B cell (primary cell): Measurements from ENCODE around the gene ASIC4. TPM values are rescaled to one million over a fixed set of nuclear protein-coding genes. Genes with fewer than 3 reads are reported as not detected.

Experiments
- ATAC-seq: fragments of 200-7000 bp; cut with Tn5 transposase; one replicate; pipeline ENCODE4 v1.10.0; 2021; ENCODE audit warnings: low read depth, mild to moderate bottlenecking, moderate number of reproducible peaks, moderate library complexity
- CTCF ChIA-PET: fragments of 350-600 bp; sonication (Branson Sonifier 250); formaldehyde crosslinking; loops from one replicate; lab custom pipeline; 2021; ENCODE audit warnings: antibody characterized with exemption, inconsistent platforms; lab: Charles Lee
- POLR2A ChIA-PET: fragments of 350-600 bp; sonication (Branson Sonifier 250); formaldehyde crosslinking; loops from one replicate; lab custom pipeline; 2021; ENCODE audit warnings: antibody characterized with exemption; lab: Charles Lee
- DNase-seq: peaks from one replicate; pipeline ENCODE4 v3.0.0; 2013
- H2AFZ ChIP-seq: 2 replicates; pipeline ENCODE4 v1.6.1; 2012; ENCODE audit warnings: mild to moderate bottlenecking, low read depth, low read length; ENCODE audit not compliant: insufficient read depth, poor library complexity, severe bottlenecking
- H3K27ac ChIP-seq, 2 donors: 1 replicate in 1 of 2; 2 replicates in 1 of 2; pipeline ENCODE4 v1.5.1; 2012 to 2013; ENCODE audit warnings: low read length in 2 of 2, mild to moderate bottlenecking in 2 of 2, moderate library complexity in 1 of 2
- H3K27me3 ChIP-seq, 4 experiments: fragments of 200-600 bp in 1 of 4; sonication (generic) in 1 of 4; replicated peaks in 1 of 4; 1 replicate in 2 of 4; 2 replicates in 2 of 4; pipeline versions ENCODE4 v1.6.1 to v1.7.0; 2013 to 2016; ENCODE audit warnings: low read length in 3 of 4, mild to moderate bottlenecking in 2 of 4, mixed read lengths in 1 of 4, moderate library complexity in 1 of 4; ENCODE audit not compliant: insufficient read depth in 4 of 4, control insufficient read depth in 3 of 4; ENCODE audit errors: control extremely low read depth in 1 of 4
- H3K36me3 ChIP-seq, 2 experiments: replicated peaks in 1 of 2; 1 replicate in 1 of 2; 2 replicates in 1 of 2; pipeline versions ENCODE4 v1.6.1 to v1.7.1; 2013; ENCODE audit warnings: low read length in 1 of 2; ENCODE audit not compliant: insufficient read depth in 2 of 2, control insufficient read depth in 1 of 2; ENCODE audit errors: control extremely low read depth in 1 of 2, extremely low read depth in 1 of 2
- H3K4me1 ChIP-seq, 2 donors: fragments of 200-600 bp in 1 of 2; sonication (generic) in 1 of 2; 1 replicate in 1 of 2; 2 replicates in 1 of 2; pipeline versions ENCODE4 v1.5.1 to v1.6.1; 2013 to 2017; ENCODE audit warnings: low read length in 2 of 2; ENCODE audit not compliant: control insufficient read depth in 2 of 2, insufficient read depth in 2 of 2
- H3K4me2 ChIP-seq: replicated peaks from 2 replicates; pipeline ENCODE3; 2012; ENCODE audit warnings: mild to moderate bottlenecking, low read depth, low read length; ENCODE audit not compliant: poor library complexity, severe bottlenecking
- H3K4me3 ChIP-seq, 5 experiments: fragments of 200-600 bp in 1 of 5; sonication (generic) in 1 of 5; 1 replicate in 3 of 5; 2 replicates in 2 of 5; pipeline versions ENCODE4 v1.5.1 to v1.7.0; 2011 to 2016; ENCODE audit warnings: low read length in 4 of 5, mild to moderate bottlenecking in 4 of 5, low read depth in 2 of 5, control low read depth in 1 of 5, moderate library complexity in 1 of 5; ENCODE audit not compliant: insufficient read depth in 1 of 5; ENCODE audit errors: control extremely low read depth in 1 of 5, extremely low read depth in 1 of 5
- H3K79me2 ChIP-seq: fragments of 200-600 bp; sonication (generic); one replicate; pipeline ENCODE4 v1.6.0; 2016; ENCODE audit warnings: low read length; ENCODE audit not compliant: control insufficient read depth, insufficient read depth
- H3K9ac ChIP-seq: fragments of 200-600 bp; sonication (generic); 2 replicates; pipeline ENCODE4 v1.6.1; 2017; ENCODE audit warnings: mild to moderate bottlenecking, low read length, moderate library complexity
- H3K9me3 ChIP-seq, 3 donors: one replicate each; pipeline versions ENCODE4 v1.6.1 to v1.7.1; 2013; ENCODE audit warnings: low read length in 2 of 3; ENCODE audit not compliant: control insufficient read depth in 2 of 3, insufficient read depth in 1 of 3; ENCODE audit errors: control extremely low read depth in 1 of 3
- H4K20me1 ChIP-seq: 2 replicates; pipeline ENCODE4 v1.6.0; 2012; ENCODE audit warnings: mild to moderate bottlenecking, low read length; ENCODE audit not compliant: insufficient read depth, control insufficient read depth, poor library complexity, severe bottlenecking
- H3K27ac Mint-ChIP-seq: one replicate; pipeline ENCODE4 v1.8.0; 2021; ENCODE audit warnings: mixed read lengths
- H3K27me3 Mint-ChIP-seq: one replicate; pipeline ENCODE4 v1.8.0; 2021; ENCODE audit warnings: mixed read lengths
- H3K4me1 Mint-ChIP-seq: one replicate; pipeline ENCODE4 v1.8.0; 2021; ENCODE audit warnings: mixed read lengths
- H3K4me3 Mint-ChIP-seq: one replicate; pipeline ENCODE4 v1.8.0; 2021; ENCODE audit warnings: mixed read lengths
- H3K9me3 Mint-ChIP-seq: one replicate; pipeline ENCODE4 v1.8.0; 2022; ENCODE audit warnings: mixed read lengths; ENCODE audit not compliant: insufficient read depth
- CTCF ChIP-seq: fragments of 200-600 bp; IDR thresholded peaks from one replicate; pipeline ENCODE4 v1.8.0; 2022; ENCODE audit warnings: antibody characterized with exemption, mild to moderate bottlenecking
- EZH2 ChIP-seq: IDR thresholded peaks from 2 replicates; pipeline ENCODE4 v1.6.1; 2012; ENCODE audit warnings: borderline replicate concordance, low read depth, mild to moderate bottlenecking, moderate library complexity, low read length; ENCODE audit not compliant: insufficient read depth, poor library complexity, severe bottlenecking
- whole genome bisulfite sequencing: methylation state at CpG from one replicate; pipeline ENCODE4 v1.1.5; 2013; ENCODE audit warnings: missing lambda C conversion rate; ENCODE audit not compliant: insufficient coverage; 5-methylcytosine and 5-hydroxymethylcytosine counted together
- intact Hi-C: fragments of 100-400 bp; cut with micrococcal nuclease; formaldehyde crosslinking; loops from one replicate; pipeline ENCODE4 v1.10.0; 2022
- polyA plus RNA-seq: library from polyadenylated mRNA; depleted of rRNA; stranded (reverse); fragments of >200 nt; gene quantifications from 2 replicates; pipeline ENCODE4 v1.2.3, GENCODE V29; 2012
- total RNA-seq, 2 donors: library from RNA; stranded (reverse); fragments of 120-200 nt in 1 of 2; gene quantifications; 1 replicate in 1 of 2; 2 replicates in 1 of 2; pipeline versions ENCODE4 v1.2.3 to v1.2.4, GENCODE V29; 2013 to 2022

Gene ASIC4
- total and polyA plus RNA-seq, 2 donors (not counting 1 experiment from before 2014, with no cell fraction given) = not detected

GRCh38 chr2:219514836-219515235 lies 554 bp downstream of the ASIC4 start:
- no peaks in the 10 kb centered on the region for H3K79me2 ChIP-seq
- H3K4me2 ChIP-seq = no peak overlapping the region
- Mint-ChIP-seq H3K4me3 (no peak overlapping the region), H3K9me3 (no peaks in the 10 kb centered on the region), H3K4me1 (peaks cover 19% of the 10 kb centered on the region), H3K27me3 (peaks cover 71% of the 10 kb centered on the region), H3K27ac (no peak overlapping the region)
- POLR2A ChIA-PET = no interaction called here
- H3K4me1 ChIP-seq = peaks cover 7 to 24% of the 10 kb centered on the region in 2 donors
- CTCF ChIA-PET = interaction anchor here (1.4 kb wide), 1 partner anchor 17 kb away, joined by 4 read pairs; no protein-coding TSS in a partner anchor
- intact Hi-C loops = no loop called here
- WGBS = 93% methylated on average over 21 of the region's 21 CpGs
- H3K27ac ChIP-seq = no peak overlapping the region
- H3K36me3 ChIP-seq = no peaks in the 10 kb centered on the region
- H3K9me3 ChIP-seq = peaks cover 0 to 18% (median 0%) of the 10 kb centered on the region in 3 donors
- no peak overlapping the region for H3K9ac ChIP-seq
- H2AFZ ChIP-seq = no peak overlapping the region
- no peaks in the 10 kb centered on the region for H4K20me1 ChIP-seq
- DNase-seq (no peak), ATAC-seq (no peak)
- H3K4me3 ChIP-seq = no peak overlapping the region
- TF ChIP-seq EZH2 (no peak), CTCF (no peak)
- peaks cover 0 to 87% (median 25%) of the 10 kb centered on the region in 4 experiments for H3K27me3 ChIP-seq

GRCh38 chr2:219515874-219516629 lies 1.8 kb downstream of the ASIC4 start:
- POLR2A ChIA-PET = no interaction called here
- H3K4me3 Mint-ChIP-seq = no peak overlapping the region
- Histone ChIP-seq H3K9ac (no peak overlapping the region), H2AFZ (no peak overlapping the region), H3K4me1 (peaks cover 0 to 12% of the 10 kb centered on the region in 2 donors), H3K27ac (no peak overlapping the region), H4K20me1 (no peaks in the 10 kb centered on the region), H3K4me3 (no peak overlapping the region), H3K79me2 (no peaks in the 10 kb centered on the region), H3K9me3 (peaks cover 0 to 8% (median 0%) of the 10 kb centered on the region in 3 donors), H3K36me3 (no peaks in the 10 kb centered on the region), H3K4me2 (no peak overlapping the region), H3K27me3 (peaks cover 0 to 84% (median 21%) of the 10 kb centered on the region in 4 experiments)
- H3K27ac Mint-ChIP-seq = no peak overlapping the region
- no peak for TF ChIP-seq EZH2
- TF ChIP-seq CTCF = no peak
- no peaks in the 10 kb centered on the region for H3K9me3 Mint-ChIP-seq
- WGBS = 79% methylated on average over 16 of the region's 17 CpGs
- peaks cover 9% of the 10 kb centered on the region for H3K4me1 Mint-ChIP-seq
- intact Hi-C loops = no loop called here
- CTCF ChIA-PET = interaction anchor here (1.2 kb wide), 1 partner anchor 13 kb away, joined by 4 read pairs; no protein-coding TSS in a partner anchor
- DNase-seq (no peak), ATAC-seq (no peak)
- H3K27me3 Mint-ChIP-seq = peaks cover 70% of the 10 kb centered on the region
